C4-2B (cell line): Measurements from ENCODE around the gene GMFB.

Experiments
- ZFX ChIP-seq: fragments of 450-650 bp; IDR thresholded peaks from 2 replicates; pipeline ENCODE4 v1.6.1; 2017
- TF ChIP-seq, protein P1 (sequence below): fragments of 450-650 bp; conservative IDR thresholded peaks from 2 replicates; pipeline ENCODE4 v1.5.1; 2017; ENCODE audit warnings: mild to moderate bottlenecking

DNA sequence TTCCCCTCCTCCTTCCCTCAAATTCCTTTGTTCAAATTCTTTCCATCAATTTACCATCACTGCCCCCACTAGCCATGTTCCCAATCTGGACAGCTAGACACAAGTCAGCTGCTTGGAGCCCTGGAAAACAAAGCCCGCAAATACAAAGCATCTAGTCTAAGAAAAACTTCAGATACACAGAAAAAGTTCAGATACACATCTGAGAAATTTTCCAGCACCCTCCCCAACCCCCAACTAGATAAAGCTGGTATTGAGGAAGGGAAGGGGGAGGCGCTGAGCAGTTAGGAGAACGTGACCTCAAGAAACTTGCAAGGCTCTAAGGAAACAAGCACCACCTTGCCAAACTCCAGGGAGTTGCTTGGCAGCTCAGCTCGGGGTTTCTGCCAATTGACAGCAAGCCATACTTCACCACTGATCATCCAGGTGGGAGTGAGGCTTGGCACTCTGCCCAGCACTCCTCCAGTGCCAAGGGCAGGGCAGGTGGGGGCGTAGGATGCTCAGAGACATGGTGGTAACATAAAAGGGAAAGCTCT lies 42.6 kb downstream of the GMFB start:
- TF ChIP-seq, protein P1, sequence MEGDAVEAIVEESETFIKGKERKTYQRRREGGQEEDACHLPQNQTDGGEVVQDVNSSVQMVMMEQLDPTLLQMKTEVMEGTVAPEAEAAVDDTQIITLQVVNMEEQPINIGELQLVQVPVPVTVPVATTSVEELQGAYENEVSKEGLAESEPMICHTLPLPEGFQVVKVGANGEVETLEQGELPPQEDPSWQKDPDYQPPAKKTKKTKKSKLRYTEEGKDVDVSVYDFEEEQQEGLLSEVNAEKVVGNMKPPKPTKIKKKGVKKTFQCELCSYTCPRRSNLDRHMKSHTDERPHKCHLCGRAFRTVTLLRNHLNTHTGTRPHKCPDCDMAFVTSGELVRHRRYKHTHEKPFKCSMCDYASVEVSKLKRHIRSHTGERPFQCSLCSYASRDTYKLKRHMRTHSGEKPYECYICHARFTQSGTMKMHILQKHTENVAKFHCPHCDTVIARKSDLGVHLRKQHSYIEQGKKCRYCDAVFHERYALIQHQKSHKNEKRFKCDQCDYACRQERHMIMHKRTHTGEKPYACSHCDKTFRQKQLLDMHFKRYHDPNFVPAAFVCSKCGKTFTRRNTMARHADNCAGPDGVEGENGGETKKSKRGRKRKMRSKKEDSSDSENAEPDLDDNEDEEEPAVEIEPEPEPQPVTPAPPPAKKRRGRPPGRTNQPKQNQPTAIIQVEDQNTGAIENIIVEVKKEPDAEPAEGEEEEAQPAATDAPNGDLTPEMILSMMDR = no peak
- TF ChIP-seq ZFX = no peak
